GM19025 (cell line): ENCODE data around the gene KAZN.

Experiments used
- ATAC-seq: cut with Tn5 transposase; IDR thresholded peaks from one replicate; pipeline ENCODE4 v1.9.1; 2021; ENCODE audit warnings: mild to moderate bottlenecking, low read depth, moderate library complexity; ENCODE audit not compliant: unreplicated experiment

The KAZN gene

GRCh38 chr1:15013767-15014166, 415.3 kb downstream of the KAZN start:
- no peak for ATAC-seq

- no peak for ATAC-seq
These were observed 416.0 kb downstream of the KAZN start for GRCh38 chr1:15014516-15014915.

GRCh38 chr1:15016001-15016400, 417.5 kb downstream of the KAZN start:
- no peak for ATAC-seq

GRCh38 chr1:15016526-15016925, 418.0 kb downstream of the KAZN start:
- ATAC-seq = no peak

GRCh38 chr1:15017120-15017519, 418.6 kb downstream of the KAZN start:
- no peak for ATAC-seq

GRCh38 chr1:15018767-15019166, 420.3 kb downstream of the KAZN start:
- no peak for ATAC-seq

- no peak for ATAC-seq
These were observed 422.7 kb downstream of the KAZN start for GRCh38 chr1:15020943-15021745.

GRCh38 chr1:15022048-15022447, 423.6 kb downstream of the KAZN start:
- ATAC-seq = no peak

- ATAC-seq = no peak
These were observed 424.7 kb downstream of the KAZN start for GRCh38 chr1:15023205-15023604.

GRCh38 chr1:15023976-15024375, 425.5 kb downstream of the KAZN start:
- no peak for ATAC-seq

- no peak for ATAC-seq
These were observed 427.6 kb downstream of the KAZN start for GRCh38 chr1:15026117-15026489.

- ATAC-seq = no peak
These were observed 429.1 kb downstream of the KAZN start for GRCh38 chr1:15027515-15027986.

GRCh38 chr1:15028102-15028501, 429.6 kb downstream of the KAZN start:
- ATAC-seq = no peak

GRCh38 chr1:15028616-15029015, 430.1 kb downstream of the KAZN start:
- ATAC-seq = no peak

- no peak for ATAC-seq
These were observed 430.6 kb downstream of the KAZN start for GRCh38 chr1:15029036-15029435.

- ATAC-seq = no peak
These were observed 431.3 kb downstream of the KAZN start for GRCh38 chr1:15029786-15030185.

- ATAC-seq = no peak
These were observed 432.9 kb downstream of the KAZN start for GRCh38 chr1:15031251-15031933.

- no peak for ATAC-seq
These were observed 434.8 kb downstream of the KAZN start for GRCh38 chr1:15033264-15033663.

- no peak for ATAC-seq
These were observed 436.2 kb downstream of the KAZN start for GRCh38 chr1:15034656-15035055.

GRCh38 chr1:15035236-15035635, 436.8 kb downstream of the KAZN start:
- ATAC-seq = no peak

GRCh38 chr1:15036101-15036500, 437.6 kb downstream of the KAZN start:
- ATAC-seq = no peak
